ENCODE results near the gene TBC1D16.

- TF ChIP-seq EZH2 (IDR thresholded peaks at IDR 0.05): no peak
- TF ChIP-seq POLR2AphosphoS5 (IDR thresholded peaks at IDR 0.05; ENCODE audit: borderline replicate concordance, low read depth, low read length): no peak
These were observed 45.0 kb downstream of the TBC1D16 start for GRCh38 chr17:79990704-79991103.

All from SK-N-MC (cell line).